ENCODE data around the gene SCLY.

GRCh38 chr2:238060096-238060541, 682 bp upstream of the SCLY start:
- TF ChIP-seq CTCF (conservative IDR thresholded peaks at IDR 0.05 in 1 of 2, IDR thresholded peaks at IDR 0.05 in 1 of 2; ENCODE audit: low read depth in 1 of 2, low read length in 2 of 2) (no peak), EZH2 (IDR thresholded peaks at IDR 0.05; ENCODE audit: low read length, missing control alignments) (no peak)
